Adrenal gland (tissue), 5 donors: Measurements from ENCODE around the gene MARCKS.

Experiments used
- CTCF ChIP-seq, 6 experiments: fragments of 450-650 bp in 4 of 6; fragments of 200-600 bp in 2 of 6; sonication (generic) in 1 of 6; IDR thresholded peaks; 1 replicate in 5 of 6; 2 replicates in 1 of 6; pipeline versions ENCODE4 v1.5.1 to v1.8.0; 2016 to 2021; ENCODE audit warnings: antibody characterized with exemption in 6 of 6, mild to moderate bottlenecking in 2 of 6, moderate library complexity in 1 of 6
- POLR2A ChIP-seq, 2 donors: fragments of 450-650 bp; IDR thresholded peaks; one replicate each; pipeline ENCODE4 v1.6.1; 2017; ENCODE audit warnings: antibody characterized with exemption in 2 of 2, mild to moderate bottlenecking in 2 of 2, moderate library complexity in 1 of 2
- donor health status: DM: no; HTN: no; CAD: no.

- TF ChIP-seq CTCF (IDR thresholded peaks at IDR 0.05) (no peak), POLR2A (IDR thresholded peaks at IDR 0.05) (no peak)
These were observed 1.4 kb upstream of the MARCKS start for GRCh38 chr6:113855500-113856374.
